ENCODE measurements around the gene POLH.
A peak's percentile ranks its signal among the peaks of the same experiment; 100 is the strongest.

The POLH gene

GRCh38 chr6:43634702-43635303 lies 58.8 kb downstream of the POLH start:
- H3K9me2 ChIP-seq (replicated peaks; ENCODE audit: control insufficient read depth, low read length), result no peaks in the 10 kb centered on the region
- H3K27ac ChIP-seq (ENCODE audit: low read depth, low read length), result peak overlapping the region; percentile 60; the same call in 1 of the 2 replicates

GRCh38 chr6:43635387-43636307 lies 59.7 kb downstream of the POLH start, which contains the start of gene MAD2L1BP:
TSS of gene MAD2L1BP (plus strand) at chr6:43635840. CDS start at chr6:43635876, 36 bp downstream.
- H3K27me3 ChIP-seq (ENCODE audit: control insufficient read depth, low read length), result no peaks in the 10 kb centered on the region
- peak within 1 kb of the TSS; percentile 89 for H3K4me2 ChIP-seq (ENCODE audit: low read length)
- H4K20me1 ChIP-seq (ENCODE audit: control insufficient read depth, insufficient read depth, low read depth, low read length), result no peaks in the 10 kb centered on the region
- H3K79me2 ChIP-seq (ENCODE audit: control insufficient read depth, low read length), result peaks cover 55% of the 10 kb centered on the region
- H3K9me3 ChIP-seq (ENCODE audit: control insufficient read depth, insufficient read depth, low read length), result no peaks in the 10 kb centered on the region
- peaks cover 47% of the 10 kb centered on the region for H3K36me3 ChIP-seq (ENCODE audit: control insufficient read depth, low read length)
- peaks cover 46% of the 10 kb centered on the region for H3K4me1 ChIP-seq (ENCODE audit: control insufficient read depth, low read length)
- H3F3A ChIP-seq (ENCODE audit: control insufficient read depth, insufficient read depth), result peaks cover 16% of the 10 kb centered on the region
- no peaks in the 10 kb centered on the region for H3K9me2 ChIP-seq (replicated peaks; ENCODE audit: control insufficient read depth, low read length)
- TF ChIP-seq CTCF (IDR thresholded peaks at IDR 0.05; ENCODE audit: low read depth, low read length, poor library complexity, severe bottlenecking) (no peak), EZH2phosphoT487 (IDR thresholded peaks at IDR 0.05; ENCODE audit: borderline replicate concordance, low read length) (no peak)
- peak within 1 kb of the TSS; percentile 60 for H3K27ac ChIP-seq (ENCODE audit: low read depth, low read length)
- H3K4me3 ChIP-seq (ENCODE audit: low read length), result peak within 1 kb of the TSS; percentile 98

More at GRCh38 chr6:43634702-43635303, 58.8 kb downstream of the POLH start:
- Histone ChIP-seq H3K4me1 (ENCODE audit: control insufficient read depth, low read length) (peaks cover 53% of the 10 kb centered on the region), H3K79me2 (ENCODE audit: control insufficient read depth, low read length) (peaks cover 46% of the 10 kb centered on the region), H3K36me3 (ENCODE audit: control insufficient read depth, low read length) (peaks cover 38% of the 10 kb centered on the region), H3K4me2 (ENCODE audit: low read length) (peak overlapping the region; percentile 89), H3K27me3 (ENCODE audit: control insufficient read depth, low read length) (no peaks in the 10 kb centered on the region), H4K20me1 (ENCODE audit: control insufficient read depth, insufficient read depth, low read depth, low read length) (no peaks in the 10 kb centered on the region), H3K4me3 (ENCODE audit: low read length) (peak overlapping the region; percentile 98), H3K9me3 (ENCODE audit: control insufficient read depth, insufficient read depth, low read length) (no peaks in the 10 kb centered on the region), H3F3A (ENCODE audit: control insufficient read depth, insufficient read depth) (peaks cover 16% of the 10 kb centered on the region)
- TF ChIP-seq CTCF (IDR thresholded peaks at IDR 0.05; ENCODE audit: low read depth, low read length, poor library complexity, severe bottlenecking), result no peak
- no peak for TF ChIP-seq EZH2phosphoT487 (IDR thresholded peaks at IDR 0.05; ENCODE audit: borderline replicate concordance, low read length)

GRCh38 chr6:43636308-43636659 lies 60.3 kb downstream of the POLH start:
- TF ChIP-seq EZH2phosphoT487 (IDR thresholded peaks at IDR 0.05; ENCODE audit: borderline replicate concordance, low read length), result no peak
- TF ChIP-seq CTCF (IDR thresholded peaks at IDR 0.05; ENCODE audit: low read depth, low read length, poor library complexity, severe bottlenecking), result no peak
- peak overlapping the region; percentile 60 for H3K27ac ChIP-seq (ENCODE audit: low read depth, low read length)
- peak overlapping the region; percentile 98 for H3K4me3 ChIP-seq (ENCODE audit: low read length)
- H3K9me3 ChIP-seq (ENCODE audit: control insufficient read depth, insufficient read depth, low read length), result no peaks in the 10 kb centered on the region
- peaks cover 40% of the 10 kb centered on the region for H3K4me1 ChIP-seq (ENCODE audit: control insufficient read depth, low read length)
- no peaks in the 10 kb centered on the region for H4K20me1 ChIP-seq (ENCODE audit: control insufficient read depth, insufficient read depth, low read depth, low read length)
- H3K9me2 ChIP-seq (replicated peaks; ENCODE audit: control insufficient read depth, low read length), result no peaks in the 10 kb centered on the region
- H3K4me2 ChIP-seq (ENCODE audit: low read length), result peak overlapping the region; percentile 89
- H3K79me2 ChIP-seq (ENCODE audit: control insufficient read depth, low read length), result peaks cover 60% of the 10 kb centered on the region
- peaks cover 10% of the 10 kb centered on the region for H3F3A ChIP-seq (ENCODE audit: control insufficient read depth, insufficient read depth)
- H3K36me3 ChIP-seq (ENCODE audit: control insufficient read depth, low read length), result peaks cover 52% of the 10 kb centered on the region
- no peaks in the 10 kb centered on the region for H3K27me3 ChIP-seq (ENCODE audit: control insufficient read depth, low read length)

Measured in DOHH2 (cell line).